ENCODE measurements around the gene INVS.
"Not testable (repeated sequence)": the region's sequence is repeated elsewhere in the genome, so short reads cannot be mapped to it uniquely, and the experiment has no call there.

INVS gene

GRCh38 chr9:100070104-100071041 is 28.7 kb upstream of the INVS start:
- Mint-ChIP-seq H3K4me1 (ENCODE audit: low read depth in 2 of 2) (peaks cover 24 to 44% of the 10 kb centered on the region in 2 donors), H3K9me3 (no peaks in the 10 kb centered on the region), H3K27ac (no peak overlapping the region), H3K36me3 (ENCODE audit: insufficient read depth) (peaks cover 10% of the 10 kb centered on the region), H3K4me3 (no peak overlapping the region), H3K27me3 (no peaks in the 10 kb centered on the region)
- no peak for ATAC-seq (replicated peaks)
- no peak for DNase-seq

- Mint-ChIP-seq H3K4me3 (no peak overlapping the region), H3K9me3 (no peaks in the 10 kb centered on the region), H3K27ac (no peak overlapping the region), H3K4me1 (ENCODE audit: low read depth in 2 of 2) (peaks cover 28 to 38% of the 10 kb centered on the region in 2 donors), H3K36me3 (ENCODE audit: insufficient read depth) (peaks cover 10% of the 10 kb centered on the region), H3K27me3 (no peaks in the 10 kb centered on the region)
- no peak for ATAC-seq (replicated peaks)
- DNase-seq, result no peak
These were observed 27.8 kb upstream of the INVS start for GRCh38 chr9:100071271-100071670.

GRCh38 chr9:100072805-100073204 is 26.2 kb upstream of the INVS start:
- peaks cover 30 to 35% of the 10 kb centered on the region in 2 donors for H3K4me1 Mint-ChIP-seq (ENCODE audit: low read depth in 2 of 2)
- H3K27me3 Mint-ChIP-seq, result no peaks in the 10 kb centered on the region
- H3K27ac Mint-ChIP-seq, result no peak overlapping the region
- ATAC-seq (replicated peaks) (no peak), DNase-seq (no peak)
- H3K36me3 Mint-ChIP-seq (ENCODE audit: insufficient read depth), result peaks cover 7% of the 10 kb centered on the region
- H3K9me3 Mint-ChIP-seq, result no peaks in the 10 kb centered on the region
- no peak overlapping the region for H3K4me3 Mint-ChIP-seq

- Mint-ChIP-seq H3K27ac (peak overlapping the region in 1 of 2 donors; percentile 31), H3K27me3 (no peaks in the 10 kb centered on the region), H3K36me3 (ENCODE audit: insufficient read depth) (peaks cover 5% of the 10 kb centered on the region), H3K9me3 (no peaks in the 10 kb centered on the region), H3K4me1 (ENCODE audit: low read depth in 2 of 2) (peaks cover 30 to 44% of the 10 kb centered on the region in 2 donors), H3K4me3 (no peak overlapping the region)
- no peak for DNase-seq
- ATAC-seq (replicated peaks), result no peak
These were observed 24.9 kb upstream of the INVS start for GRCh38 chr9:100074093-100074492.

- Mint-ChIP-seq H3K27ac (no peak overlapping the region), H3K4me3 (no peak overlapping the region), H3K27me3 (no peaks in the 10 kb centered on the region), H3K36me3 (ENCODE audit: insufficient read depth) (peaks cover 3% of the 10 kb centered on the region), H3K4me1 (ENCODE audit: low read depth in 2 of 2) (peaks cover 30 to 42% of the 10 kb centered on the region in 2 donors), H3K9me3 (no peaks in the 10 kb centered on the region)
- ATAC-seq (replicated peaks), result no peak
- no peak for DNase-seq
These were observed 24.1 kb upstream of the INVS start for GRCh38 chr9:100074989-100075388.

GRCh38 chr9:100076256-100076655 is 22.8 kb upstream of the INVS start:
- H3K27ac Mint-ChIP-seq; H3K36me3 Mint-ChIP-seq (ENCODE audit: insufficient read depth); H3K27me3 Mint-ChIP-seq; ATAC-seq (replicated peaks); DNase-seq; H3K4me3 Mint-ChIP-seq; H3K9me3 Mint-ChIP-seq: not testable (repeated sequence)
- peaks cover 32 to 42% of the 10 kb centered on the region in 2 donors for H3K4me1 Mint-ChIP-seq (ENCODE audit: low read depth in 2 of 2)

GRCh38 chr9:100082782-100083181 is 16.3 kb upstream of the INVS start:
- no peaks in the 10 kb centered on the region for H3K27me3 Mint-ChIP-seq
- peak overlapping the region in 1 of 2 donors; percentile 57 for H3K27ac Mint-ChIP-seq
- ATAC-seq (replicated peaks) (no peak), DNase-seq (no peak)
- H3K4me1 Mint-ChIP-seq (ENCODE audit: low read depth in 2 of 2), result peaks cover 45 to 83% of the 10 kb centered on the region in 2 donors
- H3K36me3 Mint-ChIP-seq (ENCODE audit: insufficient read depth), result no peaks in the 10 kb centered on the region
- peak overlapping the region in 1 of 2 donors; percentile 61 for H3K4me3 Mint-ChIP-seq
- no peaks in the 10 kb centered on the region for H3K9me3 Mint-ChIP-seq

- peaks cover 51 to 86% of the 10 kb centered on the region in 2 donors for H3K4me1 Mint-ChIP-seq (ENCODE audit: low read depth in 2 of 2)
- H3K9me3 Mint-ChIP-seq, result no peaks in the 10 kb centered on the region
- peak overlapping the region; percentile 55 to 57 for H3K27ac Mint-ChIP-seq
- H3K4me3 Mint-ChIP-seq, result peak overlapping the region; percentile 41 to 61
- H3K36me3 Mint-ChIP-seq (ENCODE audit: insufficient read depth), result no peaks in the 10 kb centered on the region
- DNase-seq (no peak), ATAC-seq (replicated peaks) (no peak)
- no peaks in the 10 kb centered on the region for H3K27me3 Mint-ChIP-seq
These were observed 15.5 kb upstream of the INVS start for GRCh38 chr9:100083448-100084127.

GRCh38 chr9:100084128-100084453 is 15.0 kb upstream of the INVS start:
- H3K9me3 Mint-ChIP-seq, result no peaks in the 10 kb centered on the region
- H3K27me3 Mint-ChIP-seq, result no peaks in the 10 kb centered on the region
- ATAC-seq (replicated peaks), result peak; percentile 46
- peak overlapping the region; percentile 41 to 61 for H3K4me3 Mint-ChIP-seq
- no peaks in the 10 kb centered on the region for H3K36me3 Mint-ChIP-seq (ENCODE audit: insufficient read depth)
- DNase-seq, result no peak
- peaks cover 52 to 87% of the 10 kb centered on the region in 2 donors for H3K4me1 Mint-ChIP-seq (ENCODE audit: low read depth in 2 of 2)
- peak overlapping the region; percentile 55 to 57 for H3K27ac Mint-ChIP-seq

- Mint-ChIP-seq H3K4me1 (ENCODE audit: low read depth in 2 of 2) (peaks cover 53 to 88% of the 10 kb centered on the region in 2 donors), H3K9me3 (no peaks in the 10 kb centered on the region), H3K27me3 (no peaks in the 10 kb centered on the region), H3K36me3 (ENCODE audit: insufficient read depth) (no peaks in the 10 kb centered on the region), H3K27ac (no peak overlapping the region), H3K4me3 (peak overlapping the region in 1 of 2 donors; percentile 61)
- peak; percentile 86 for ATAC-seq (replicated peaks)
- no peak for DNase-seq
These were observed 14.3 kb upstream of the INVS start for GRCh38 chr9:100084734-100085133.

- ATAC-seq (replicated peaks) (no peak), DNase-seq (no peak)
- peak overlapping the region in 1 of 2 donors; percentile 68 for H3K4me3 Mint-ChIP-seq
- no peaks in the 10 kb centered on the region for H3K36me3 Mint-ChIP-seq (ENCODE audit: insufficient read depth)
- H3K27me3 Mint-ChIP-seq, result no peaks in the 10 kb centered on the region
- H3K9me3 Mint-ChIP-seq, result no peaks in the 10 kb centered on the region
- no peak overlapping the region for H3K27ac Mint-ChIP-seq
- H3K4me1 Mint-ChIP-seq (ENCODE audit: low read depth in 2 of 2), result peaks cover 48 to 89% of the 10 kb centered on the region in 2 donors
These were observed 12.9 kb upstream of the INVS start for GRCh38 chr9:100086097-100086635.

- ATAC-seq (replicated peaks) (peak; percentile 44), DNase-seq (peak in 1 of 3 experiments; percentile 13)
- Mint-ChIP-seq H3K27me3 (no peaks in the 10 kb centered on the region), H3K4me1 (ENCODE audit: low read depth in 2 of 2) (peaks cover 43 to 87% of the 10 kb centered on the region in 2 donors), H3K9me3 (no peaks in the 10 kb centered on the region), H3K36me3 (ENCODE audit: insufficient read depth) (no peaks in the 10 kb centered on the region), H3K27ac (peak overlapping the region; percentile 24 to 81), H3K4me3 (peak overlapping the region; percentile 53 to 68)
These were observed 11.8 kb upstream of the INVS start for GRCh38 chr9:100087218-100087617.

GRCh38 chr9:100088202-100088601 is 10.8 kb upstream of the INVS start:
- no peaks in the 10 kb centered on the region for H3K9me3 Mint-ChIP-seq
- peaks cover 41 to 86% of the 10 kb centered on the region in 2 donors for H3K4me1 Mint-ChIP-seq (ENCODE audit: low read depth in 2 of 2)
- DNase-seq, result no peak
- H3K36me3 Mint-ChIP-seq (ENCODE audit: insufficient read depth), result no peaks in the 10 kb centered on the region
- no peaks in the 10 kb centered on the region for H3K27me3 Mint-ChIP-seq
- peak overlapping the region; percentile 24 to 81 for H3K27ac Mint-ChIP-seq
- no peak for ATAC-seq (replicated peaks)
- H3K4me3 Mint-ChIP-seq, result peak overlapping the region; percentile 53 to 68

Data from effector memory CD8-positive, alpha-beta T cell (primary cell).